Liver (tissue), 3 donors: Measurements from ENCODE around the gene DUSP7.

ENCODE experiments used
- ATF3 ChIP-seq: IDR thresholded peaks from 2 replicates; pipeline ENCODE4 v1.6.1; 2016; ENCODE audit warnings: antibody characterized with exemption
- CTCF ChIP-seq: fragments of 150-350 bp; IDR thresholded peaks from 2 replicates; pipeline ENCODE4 v1.5.1; 2017; ENCODE audit warnings: improper control_type of control experiment, low read depth, low read length; ENCODE audit not compliant: missing input control
- HNF4A ChIP-seq, 2 donors: conservative IDR thresholded peaks; 2 replicates each; pipeline ENCODE4 v1.6.1; 2016; ENCODE audit warnings: antibody characterized with exemption in 2 of 2, mild to moderate bottlenecking in 2 of 2
- JUND ChIP-seq, 2 donors: IDR thresholded peaks; 2 replicates each; pipeline ENCODE4 v1.6.1; 2016; ENCODE audit warnings: antibody characterized with exemption in 2 of 2
- MAX ChIP-seq: IDR thresholded peaks from 2 replicates; pipeline ENCODE4 v1.6.1; 2016; ENCODE audit warnings: antibody characterized with exemption
- REST ChIP-seq: IDR thresholded peaks from 2 replicates; pipeline ENCODE4 v1.6.1; 2016; ENCODE audit warnings: antibody characterized with exemption, mild to moderate bottlenecking
- SP1 ChIP-seq: IDR thresholded peaks from 2 replicates; pipeline ENCODE4 v1.6.1; 2018; ENCODE audit warnings: antibody characterized with exemption, mild to moderate bottlenecking
- TAF1 ChIP-seq: conservative IDR thresholded peaks from 2 replicates; pipeline ENCODE4 v1.6.1; 2016; ENCODE audit warnings: antibody characterized with exemption, mild to moderate bottlenecking
- ZBTB33 ChIP-seq: IDR thresholded peaks from 2 replicates; pipeline ENCODE4 v1.6.1; 2016; ENCODE audit warnings: antibody characterized with exemption
- donor health status: healthy.
- donor health status: healthy.

GRCh38 chr3:52091586-52092270, 35.4 kb upstream of the DUSP7 start:
- TF ChIP-seq CTCF, result no peak
- TF ChIP-seq REST, result no peak
- TF ChIP-seq JUND (IDR thresholded peaks at IDR 0.05), result no peak
- no peak for TF ChIP-seq TAF1
- TF ChIP-seq ZBTB33, result no peak
- no peak for TF ChIP-seq MAX
- no peak for TF ChIP-seq SP1
- TF ChIP-seq ATF3, result no peak
- TF ChIP-seq HNF4A (conservative IDR thresholded peaks at IDR 0.05), result no peak
